Measurements from ENCODE around the gene ZNF236. TPM values are rescaled to one million over a fixed set of nuclear protein-coding genes. Genes with fewer than 3 reads are reported as not detected.

Gene ZNF236
- total RNA-seq, 2 donors from 2014 or later, result 8.3 to 29.0 TPM

GRCh38 chr18:76995896-76996295, 173.5 kb downstream of the ZNF236 start:
- intact Hi-C loops (cut with DNase I), result no loop called here
- H3K36me3 ChIP-seq, result no peaks in the 10 kb centered on the region
- 43% methylated on average over 7 of the region's 7 CpGs for WGBS
- H3K27me3 ChIP-seq (replicated peaks; ENCODE audit: insufficient read depth), result no peaks in the 10 kb centered on the region
- H3K9me3 ChIP-seq, result no peaks in the 10 kb centered on the region
- no peak overlapping the region for H3K27ac ChIP-seq
- H3K4me1 ChIP-seq (replicated peaks), result no peaks in the 10 kb centered on the region
- no peak overlapping the region for H3K4me3 ChIP-seq
- no peak for TF ChIP-seq POLR2A (IDR thresholded peaks at IDR 0.05)
- TF ChIP-seq CTCF (IDR thresholded peaks at IDR 0.05), result no peak
- no peak for TF ChIP-seq POLR2AphosphoS5 (IDR thresholded peaks at IDR 0.05)
- no peak for DNase-seq (ENCODE audit: low spot score)

GRCh38 chr18:76996429-76996828, 174.1 kb downstream of the ZNF236 start:
- no peaks in the 10 kb centered on the region for H3K36me3 ChIP-seq
- H3K4me1 ChIP-seq (replicated peaks), result no peaks in the 10 kb centered on the region
- no peak for DNase-seq (ENCODE audit: low spot score)
- no peak overlapping the region for H3K4me3 ChIP-seq
- no peak overlapping the region for H3K27ac ChIP-seq
- 67% methylated on average over 7 of the region's 7 CpGs for WGBS
- TF ChIP-seq POLR2A (IDR thresholded peaks at IDR 0.05), result no peak
- intact Hi-C loops (cut with DNase I), result no loop called here
- H3K9me3 ChIP-seq, result no peaks in the 10 kb centered on the region
- H3K27me3 ChIP-seq (replicated peaks; ENCODE audit: insufficient read depth), result no peaks in the 10 kb centered on the region

GRCh38 chr18:76997951-76998808, 175.8 kb downstream of the ZNF236 start:
- no peaks in the 10 kb centered on the region for H3K36me3 ChIP-seq
- H3K27me3 ChIP-seq (replicated peaks; ENCODE audit: insufficient read depth), result no peaks in the 10 kb centered on the region
- H3K4me1 ChIP-seq (replicated peaks), result no peaks in the 10 kb centered on the region
- intact Hi-C loops (cut with DNase I), result no loop called here
- no peak for DNase-seq (ENCODE audit: low spot score)
- 89% methylated on average over 38 of the region's 38 CpGs for WGBS
- TF ChIP-seq POLR2AphosphoS5 (IDR thresholded peaks at IDR 0.05) (no peak), CTCF (IDR thresholded peaks at IDR 0.05) (no peak), POLR2A (IDR thresholded peaks at IDR 0.05) (no peak)
- H3K9me3 ChIP-seq, result no peaks in the 10 kb centered on the region
- H3K27ac ChIP-seq, result no peak overlapping the region
- H3K4me3 ChIP-seq, result no peak overlapping the region

- no peaks in the 10 kb centered on the region for H3K4me1 ChIP-seq (replicated peaks)
- H3K36me3 ChIP-seq, result no peaks in the 10 kb centered on the region
- no peak for DNase-seq (ENCODE audit: low spot score)
- H3K4me3 ChIP-seq, result no peak overlapping the region
- intact Hi-C loops (cut with DNase I), result no loop called here
- TF ChIP-seq POLR2A (IDR thresholded peaks at IDR 0.05) (no peak), POLR2AphosphoS5 (IDR thresholded peaks at IDR 0.05) (no peak), CTCF (IDR thresholded peaks at IDR 0.05) (no peak)
- no peaks in the 10 kb centered on the region for H3K9me3 ChIP-seq
- no peaks in the 10 kb centered on the region for H3K27me3 ChIP-seq (replicated peaks; ENCODE audit: insufficient read depth)
- 85% methylated on average over 13 of the region's 13 CpGs for WGBS
- no peak overlapping the region for H3K27ac ChIP-seq
Observed at GRCh38 chr18:76999077-76999476, 176.7 kb downstream of the ZNF236 start.

GRCh38 chr18:77000527-77000926, 178.2 kb downstream of the ZNF236 start:
- intact Hi-C loops (cut with DNase I), result loop anchor here (2.0 to 5.0 kb wide), 3 partner anchors 57 to 652 kb away; no protein-coding TSS in a partner anchor
- Histone ChIP-seq H3K27ac (no peak overlapping the region), H3K9me3 (no peaks in the 10 kb centered on the region), H3K36me3 (no peaks in the 10 kb centered on the region), H3K27me3 (replicated peaks; ENCODE audit: insufficient read depth) (no peaks in the 10 kb centered on the region), H3K4me1 (replicated peaks) (no peaks in the 10 kb centered on the region), H3K4me3 (no peak overlapping the region)
- 11% methylated on average over 11 of the region's 11 CpGs for WGBS
- DNase-seq (ENCODE audit: low spot score), result peak; percentile 30
- TF ChIP-seq POLR2A (IDR thresholded peaks at IDR 0.05), result no peak
- peak; percentile 92 to 93 (median 93) for TF ChIP-seq CTCF (IDR thresholded peaks at IDR 0.05)
- peak; percentile 32 for TF ChIP-seq POLR2AphosphoS5 (IDR thresholded peaks at IDR 0.05)
